Measurements from ENCODE around the gene RPTOR.

Gene RPTOR

DNA sequence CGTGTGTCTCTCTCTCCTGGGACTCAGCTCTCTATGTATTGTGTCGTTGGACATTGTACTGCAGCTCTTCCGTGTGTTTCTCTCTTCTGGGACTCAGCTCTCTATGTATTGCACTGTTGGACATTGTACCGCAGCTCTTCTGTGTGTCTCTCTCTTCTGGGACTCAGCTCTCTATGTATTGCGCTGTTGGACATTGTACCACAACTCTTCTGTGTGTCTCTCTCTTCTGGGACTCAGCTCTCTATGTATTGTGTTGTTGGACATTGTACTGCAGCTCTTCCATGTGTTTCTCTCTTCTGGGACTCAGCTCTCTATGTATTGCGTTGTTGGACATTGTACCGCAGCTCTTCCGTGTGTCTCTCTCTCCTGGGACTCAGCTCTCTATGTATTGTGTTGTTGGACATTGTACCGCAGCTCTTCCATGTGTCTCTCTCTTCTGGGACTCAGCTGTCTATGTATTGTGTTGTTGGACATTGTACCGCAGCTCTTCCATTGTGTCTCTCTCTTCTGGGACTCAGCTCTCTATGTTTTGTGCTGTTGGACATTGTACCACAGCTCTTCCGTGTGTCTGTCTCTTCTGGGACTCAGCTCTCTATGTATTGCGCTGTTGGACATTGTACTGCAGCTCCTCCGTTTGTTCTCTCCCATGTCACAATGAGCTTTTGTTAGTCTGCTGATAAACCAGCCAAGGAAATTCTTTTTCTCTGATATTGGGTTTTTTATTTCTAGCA, 84.8 kb downstream of the RPTOR start:
- no peak overlapping the region for H3K27ac ChIP-seq (ENCODE audit: low read depth, low read length, poor library complexity, severe bottlenecking)
- no peak overlapping the region for H3K4me2 ChIP-seq (ENCODE audit: low read length)
- no peaks in the 10 kb centered on the region for H3K27me3 ChIP-seq (ENCODE audit: insufficient read depth, low read length)
- H3K36me3 ChIP-seq (ENCODE audit: insufficient read depth, low read length) = peaks cover 18% of the 10 kb centered on the region
- TF ChIP-seq, protein P1, sequence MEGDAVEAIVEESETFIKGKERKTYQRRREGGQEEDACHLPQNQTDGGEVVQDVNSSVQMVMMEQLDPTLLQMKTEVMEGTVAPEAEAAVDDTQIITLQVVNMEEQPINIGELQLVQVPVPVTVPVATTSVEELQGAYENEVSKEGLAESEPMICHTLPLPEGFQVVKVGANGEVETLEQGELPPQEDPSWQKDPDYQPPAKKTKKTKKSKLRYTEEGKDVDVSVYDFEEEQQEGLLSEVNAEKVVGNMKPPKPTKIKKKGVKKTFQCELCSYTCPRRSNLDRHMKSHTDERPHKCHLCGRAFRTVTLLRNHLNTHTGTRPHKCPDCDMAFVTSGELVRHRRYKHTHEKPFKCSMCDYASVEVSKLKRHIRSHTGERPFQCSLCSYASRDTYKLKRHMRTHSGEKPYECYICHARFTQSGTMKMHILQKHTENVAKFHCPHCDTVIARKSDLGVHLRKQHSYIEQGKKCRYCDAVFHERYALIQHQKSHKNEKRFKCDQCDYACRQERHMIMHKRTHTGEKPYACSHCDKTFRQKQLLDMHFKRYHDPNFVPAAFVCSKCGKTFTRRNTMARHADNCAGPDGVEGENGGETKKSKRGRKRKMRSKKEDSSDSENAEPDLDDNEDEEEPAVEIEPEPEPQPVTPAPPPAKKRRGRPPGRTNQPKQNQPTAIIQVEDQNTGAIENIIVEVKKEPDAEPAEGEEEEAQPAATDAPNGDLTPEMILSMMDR (IDR thresholded peaks at IDR 0.05; ENCODE audit: low read length) = no peak
- TF ChIP-seq EZH2 (IDR thresholded peaks at IDR 0.05; ENCODE audit: borderline replicate concordance, low read length) = no peak
- H3K9me2 ChIP-seq (ENCODE audit: low read depth, low read length) = no peaks in the 10 kb centered on the region
- no peaks in the 10 kb centered on the region for H4K20me1 ChIP-seq (ENCODE audit: insufficient read depth, low read length)
- no peak overlapping the region for H3K9ac ChIP-seq (ENCODE audit: low read length)
- H2AFZ ChIP-seq (ENCODE audit: low read length) = no peak overlapping the region
- no peaks in the 10 kb centered on the region for H3K9me3 ChIP-seq (ENCODE audit: low read length)
- H3K79me2 ChIP-seq (ENCODE audit: insufficient read depth, low read length) = no peaks in the 10 kb centered on the region; the same call in 1 of the 2 replicates
- no peak overlapping the region for H3K4me3 ChIP-seq (ENCODE audit: low read depth, low read length, poor library complexity, severe bottlenecking)
- H3K4me1 ChIP-seq (ENCODE audit: insufficient read depth, low read length, severe bottlenecking) = peaks cover 5% of the 10 kb centered on the region
- no peaks in the 10 kb centered on the region for H3F3A ChIP-seq (ENCODE audit: insufficient read depth, low read length)

- Histone ChIP-seq H2AFZ (ENCODE audit: low read length) (no peak overlapping the region), H3K4me1 (ENCODE audit: insufficient read depth, low read length, severe bottlenecking) (peaks cover 5% of the 10 kb centered on the region), H3K27me3 (ENCODE audit: insufficient read depth, low read length) (no peaks in the 10 kb centered on the region), H3K9me2 (ENCODE audit: low read depth, low read length) (no peaks in the 10 kb centered on the region), H3K79me2 (ENCODE audit: insufficient read depth, low read length) (no peaks in the 10 kb centered on the region), H3K27ac (ENCODE audit: low read depth, low read length, poor library complexity, severe bottlenecking) (no peak overlapping the region), H3K9ac (ENCODE audit: low read length) (no peak overlapping the region), H3F3A (ENCODE audit: insufficient read depth, low read length) (no peaks in the 10 kb centered on the region), H3K4me2 (ENCODE audit: low read length) (no peak overlapping the region), H3K4me3 (ENCODE audit: low read depth, low read length, poor library complexity, severe bottlenecking) (no peak overlapping the region), H4K20me1 (ENCODE audit: insufficient read depth, low read length) (no peaks in the 10 kb centered on the region), H3K36me3 (ENCODE audit: insufficient read depth, low read length) (peaks cover 18% of the 10 kb centered on the region), H3K9me3 (ENCODE audit: low read length) (no peaks in the 10 kb centered on the region)
- TF ChIP-seq EZH2 (IDR thresholded peaks at IDR 0.05; ENCODE audit: borderline replicate concordance, low read length) = no peak
- TF ChIP-seq, protein P1 (IDR thresholded peaks at IDR 0.05; ENCODE audit: low read length) = no peak
These were observed 86.0 kb downstream of the RPTOR start for GRCh38 chr17:80630560-80631120.

DNA sequence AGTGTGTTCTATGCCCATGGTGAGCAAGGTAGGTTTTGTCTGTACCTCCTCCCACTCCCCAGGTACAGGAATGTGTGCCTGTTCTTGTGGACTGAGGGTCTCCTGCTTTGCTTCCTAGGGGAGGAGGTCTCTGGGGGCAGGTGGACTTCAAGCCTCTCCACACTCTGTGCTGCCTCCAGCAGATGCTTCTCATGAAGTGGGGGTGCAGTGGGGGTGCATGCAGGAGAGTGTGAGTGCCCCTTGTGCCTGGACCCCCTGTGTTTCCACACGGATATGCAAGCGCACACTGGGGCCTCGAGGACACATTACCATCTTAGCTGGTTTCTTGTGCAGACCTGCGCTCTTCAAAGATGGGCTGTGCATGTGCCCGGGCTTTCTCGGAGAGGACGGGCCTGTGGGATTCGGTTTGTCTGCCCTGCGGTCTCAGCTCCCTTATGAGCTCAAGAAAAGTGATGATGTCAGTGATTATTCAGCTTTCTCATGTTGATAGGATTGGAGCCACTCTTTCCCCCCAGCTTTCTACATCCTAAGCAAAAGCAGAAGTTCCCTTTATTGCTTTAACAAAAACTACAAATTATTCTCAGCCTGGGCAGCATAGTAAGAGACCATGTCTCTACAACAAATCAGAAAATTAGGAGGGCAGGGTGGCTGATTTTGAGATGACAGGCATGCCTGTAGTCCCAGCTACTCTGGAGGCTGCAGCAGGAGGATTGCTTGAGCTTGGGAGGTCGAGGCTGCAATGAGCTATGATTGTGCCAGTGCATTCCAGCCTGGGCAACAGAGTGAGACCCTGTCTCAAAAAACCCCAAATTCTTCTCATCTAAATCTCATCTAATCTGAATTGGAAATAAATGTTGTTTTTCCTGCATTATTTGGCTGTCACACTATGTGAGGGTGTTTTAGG, 86.8 kb downstream of the RPTOR start:
- Histone ChIP-seq H3K4me2 (ENCODE audit: low read length) (no peak overlapping the region), H3F3A (ENCODE audit: insufficient read depth, low read length) (no peaks in the 10 kb centered on the region), H3K9ac (ENCODE audit: low read length) (no peak overlapping the region), H3K79me2 (ENCODE audit: insufficient read depth, low read length) (no peaks in the 10 kb centered on the region), H3K4me3 (ENCODE audit: low read depth, low read length, poor library complexity, severe bottlenecking) (no peak overlapping the region), H4K20me1 (ENCODE audit: insufficient read depth, low read length) (no peaks in the 10 kb centered on the region), H3K9me3 (ENCODE audit: low read length) (no peaks in the 10 kb centered on the region), H3K27ac (ENCODE audit: low read depth, low read length, poor library complexity, severe bottlenecking) (no peak overlapping the region), H3K4me1 (ENCODE audit: insufficient read depth, low read length, severe bottlenecking) (peaks cover 12% of the 10 kb centered on the region), H3K27me3 (ENCODE audit: insufficient read depth, low read length) (no peaks in the 10 kb centered on the region), H3K36me3 (ENCODE audit: insufficient read depth, low read length) (peaks cover 15% of the 10 kb centered on the region), H2AFZ (ENCODE audit: low read length) (no peak overlapping the region), H3K9me2 (ENCODE audit: low read depth, low read length) (no peaks in the 10 kb centered on the region)
- TF ChIP-seq, protein P1 (IDR thresholded peaks at IDR 0.05; ENCODE audit: low read length) = no peak
- no peak for TF ChIP-seq EZH2 (IDR thresholded peaks at IDR 0.05; ENCODE audit: borderline replicate concordance, low read length)

All from OCI-LY1 (cell line).